ENCODE measurements around the gene TRIP4. TPM values are rescaled to one million over a fixed set of nuclear protein-coding genes. Genes with fewer than 3 reads are reported as not detected.
A peak's percentile ranks its signal among the peaks of the same experiment; 100 is the strongest.

Gene TRIP4
- total RNA-seq, 1 experiment from 2014 or later = 21.7 TPM

DNA sequence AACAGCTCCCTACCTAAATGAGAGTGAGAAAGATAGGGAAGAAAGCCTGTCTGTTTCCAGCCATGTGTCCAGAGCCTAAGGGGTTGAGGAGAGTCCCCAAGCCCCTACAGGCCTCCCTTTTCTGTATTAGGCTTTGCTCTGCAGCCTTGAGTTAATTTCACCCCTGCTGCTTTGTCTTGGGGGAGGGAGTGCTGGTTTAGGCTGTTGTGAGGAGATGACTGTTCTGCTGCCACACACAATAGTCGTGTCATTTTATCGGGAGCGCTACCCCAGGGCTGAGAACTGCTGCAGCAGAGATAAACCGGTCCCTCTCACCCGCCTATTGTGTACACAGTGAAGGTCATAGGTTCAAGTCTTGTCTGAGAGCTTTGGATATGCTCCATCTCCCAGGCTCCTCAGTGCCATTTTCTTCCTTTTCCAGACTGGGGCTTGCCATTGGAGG, 74.1 kb downstream of the TRIP4 start:
- peaks cover 18% of the 10 kb centered on the region; the same call in 1 of the 2 replicates for H3K79me2 ChIP-seq (ENCODE audit: insufficient read depth, low read length)
- peaks cover 7% of the 10 kb centered on the region for H3K79me1 ChIP-seq (ENCODE audit: insufficient read depth, low read depth, low read length, poor library complexity, severe bottlenecking)
- no peaks in the 10 kb centered on the region for H3K9me3 ChIP-seq (ENCODE audit: control insufficient read depth, low read depth, low read length)
- no peak overlapping the region for H2BK12ac ChIP-seq (ENCODE audit: insufficient read length, low read depth, low read length)
- H3K4me1 ChIP-seq (ENCODE audit: insufficient read depth, low read length) = peaks cover 8% of the 10 kb centered on the region
- no peak overlapping the region for H2BK120ac ChIP-seq (ENCODE audit: low read depth, low read length, poor library complexity, severe bottlenecking)
- no peak overlapping the region for H3K14ac ChIP-seq (ENCODE audit: insufficient read depth, low read length)
- no peak overlapping the region for H4K8ac ChIP-seq (replicated peaks; ENCODE audit: insufficient read length, low read depth, low read length)
- no peak overlapping the region for H2AK5ac ChIP-seq (ENCODE audit: insufficient read length, low read length)
- no peaks in the 10 kb centered on the region for H3K27me3 ChIP-seq (ENCODE audit: insufficient read depth, low read length)
- WGBS (ENCODE audit: extremely low coverage, insufficient read length, low lambda C conversion rate) = no CpG with 5 or more reads among the region's 5 CpGs
- no peak overlapping the region for H3T11ph ChIP-seq (ENCODE audit: low read length)
- no peak overlapping the region for H4K5ac ChIP-seq (ENCODE audit: insufficient read length, low read depth, low read length)
- TF ChIP-seq, protein P1, sequence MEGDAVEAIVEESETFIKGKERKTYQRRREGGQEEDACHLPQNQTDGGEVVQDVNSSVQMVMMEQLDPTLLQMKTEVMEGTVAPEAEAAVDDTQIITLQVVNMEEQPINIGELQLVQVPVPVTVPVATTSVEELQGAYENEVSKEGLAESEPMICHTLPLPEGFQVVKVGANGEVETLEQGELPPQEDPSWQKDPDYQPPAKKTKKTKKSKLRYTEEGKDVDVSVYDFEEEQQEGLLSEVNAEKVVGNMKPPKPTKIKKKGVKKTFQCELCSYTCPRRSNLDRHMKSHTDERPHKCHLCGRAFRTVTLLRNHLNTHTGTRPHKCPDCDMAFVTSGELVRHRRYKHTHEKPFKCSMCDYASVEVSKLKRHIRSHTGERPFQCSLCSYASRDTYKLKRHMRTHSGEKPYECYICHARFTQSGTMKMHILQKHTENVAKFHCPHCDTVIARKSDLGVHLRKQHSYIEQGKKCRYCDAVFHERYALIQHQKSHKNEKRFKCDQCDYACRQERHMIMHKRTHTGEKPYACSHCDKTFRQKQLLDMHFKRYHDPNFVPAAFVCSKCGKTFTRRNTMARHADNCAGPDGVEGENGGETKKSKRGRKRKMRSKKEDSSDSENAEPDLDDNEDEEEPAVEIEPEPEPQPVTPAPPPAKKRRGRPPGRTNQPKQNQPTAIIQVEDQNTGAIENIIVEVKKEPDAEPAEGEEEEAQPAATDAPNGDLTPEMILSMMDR (conservative IDR thresholded peaks at IDR 0.05) = no peak
- Mint-ChIP-seq H3K27me3 (ENCODE audit: low read depth) (no peaks in the 10 kb centered on the region), H3K27ac (peak overlapping the region; percentile 93 to 97 (median 95)), H3K4me1 (peaks cover 52 to 62% of the 10 kb centered on the region in 2 experiments), H3K4me3 (peak overlapping the region; percentile 82 to 92), H3K9me3 (no peaks in the 10 kb centered on the region), H3K36me3 (ENCODE audit: insufficient read depth in 1 of 3, low read depth in 3 of 3) (peaks cover 0 to 2% (median 0%) of the 10 kb centered on the region in 3 experiments; a peak in 4 of 7 replicates)
- peak overlapping the region; percentile 63 for H3K27ac ChIP-seq (ENCODE audit: insufficient read length, low read depth, low read length)
- H2BK20ac ChIP-seq (ENCODE audit: low read depth, low read length, poor library complexity, severe bottlenecking) = no peak overlapping the region
- H3K23ac ChIP-seq (ENCODE audit: insufficient read length, low read depth, low read length) = no peak overlapping the region
- H4K91ac ChIP-seq (ENCODE audit: insufficient read length, low read depth, low read length) = no peak overlapping the region
- H3K4ac ChIP-seq (ENCODE audit: low read depth, low read length) = no peak overlapping the region
- H2BK15ac ChIP-seq (ENCODE audit: low read depth, low read length) = no peak overlapping the region
- H2BK5ac ChIP-seq (ENCODE audit: insufficient read length, low read length) = no peak overlapping the region
- H4K20me1 ChIP-seq (ENCODE audit: control insufficient read depth, insufficient read depth, insufficient read length) = no peaks in the 10 kb centered on the region
- no peak overlapping the region for H2AFZ ChIP-seq (ENCODE audit: low read length)
- H3K4me2 ChIP-seq (ENCODE audit: insufficient read depth, insufficient read length, low read length) = peak overlapping the region; percentile 97
- H3K18ac ChIP-seq (ENCODE audit: insufficient read length, low read depth, low read length) = no peak overlapping the region
- no peak overlapping the region for H3K56ac ChIP-seq (ENCODE audit: insufficient read length, low read depth, low read length)
- DNase-seq = peak; percentile 34
- H3K23me2 ChIP-seq (ENCODE audit: insufficient read length, low read depth, low read length, poor library complexity, severe bottlenecking) = peaks cover 7% of the 10 kb centered on the region
- peak overlapping the region; percentile 82 for H3K9ac ChIP-seq (ENCODE audit: extremely low read depth, insufficient read length, low read length)
